Naive thymus-derived CD8-positive, alpha-beta T cell (primary cell): Measurements from ENCODE around the gene TUBAL3. TPM values are rescaled to one million over a fixed set of nuclear protein-coding genes. Genes with fewer than 3 reads are reported as not detected.

Experiments used
- ATAC-seq, 2 donors: fragments of 150-1000 bp; cut with Tn5 transposase in 1 of 2; sonication (Bioruptor Pico), chemical (Tn5 transposase) in 1 of 2; 1 replicate in 1 of 2; 2 replicates in 1 of 2; pipeline ENCODE4 v1.10.0; 2021; ENCODE audit warnings: mild to moderate bottlenecking in 2 of 2, moderate library complexity in 2 of 2
- POLR2A ChIA-PET: fragments of 350-600 bp; sonication (Branson Sonifier 250); formaldehyde crosslinking; loops from one replicate; lab custom pipeline; 2021; ENCODE audit warnings: antibody characterized with exemption; lab: Charles Lee
- DNase-seq, 10 donors: peaks; one replicate each; pipeline versions ENCODE4 v3.0.0 to v3.0.0-alpha.2; 2020 to 2022
- H3K27ac Mint-ChIP-seq, 10 donors: one replicate each; pipeline ENCODE4 v1.8.0; 2020 to 2022; ENCODE audit warnings: mild to moderate bottlenecking in 10 of 10, mixed read lengths in 10 of 10, moderate library complexity in 4 of 10, inconsistent platforms in 1 of 10
- H3K27me3 Mint-ChIP-seq, 5 donors: one replicate each; pipeline ENCODE4 v1.8.0; 2021 to 2022; ENCODE audit warnings: mixed read lengths in 5 of 5
- H3K36me3 Mint-ChIP-seq, 3 donors: one replicate each; pipeline ENCODE4 v1.8.0; 2020 to 2022; ENCODE audit warnings: mixed read lengths in 3 of 3, mild to moderate bottlenecking in 2 of 3, inconsistent platforms in 1 of 3
- H3K4me1 Mint-ChIP-seq, 4 donors: one replicate each; pipeline ENCODE4 v1.8.0; 2021 to 2022; ENCODE audit warnings: mixed read lengths in 4 of 4
- H3K4me3 Mint-ChIP-seq, 10 donors: one replicate each; pipeline ENCODE4 v1.8.0; 2020 to 2022; ENCODE audit warnings: mild to moderate bottlenecking in 10 of 10, mixed read lengths in 10 of 10, moderate library complexity in 6 of 10, inconsistent platforms in 1 of 10
- H3K9me3 Mint-ChIP-seq, 9 donors: one replicate each; pipeline ENCODE4 v1.8.0; 2020 to 2022; ENCODE audit warnings: mixed read lengths in 9 of 9, mild to moderate bottlenecking in 3 of 9, inconsistent platforms in 1 of 9, moderate library complexity in 1 of 9
- polyA plus RNA-seq, 3 donors: library from polyadenylated mRNA; unstranded; fragments of 300-500 nt; fragmentation: Illumina TruSeq; gene quantifications; one replicate each; pipeline ENCODE4 v1.2.3, GENCODE V29; 2021
- total RNA-seq, 8 experiments: library from RNA in 2 of 8; stranded (reverse) in 2 of 8; gene quantifications; one replicate each; pipeline ENCODE4 v1.2.3 and lab custom pipeline; 2021 to 2026

Gene TUBAL3
- total and polyA plus RNA-seq, 5 experiments from 2014 or later = not detected

GRCh38 chr10:5344746-5345145 is 59.9 kb downstream of the TUBAL3 start:
- peaks cover 0 to 2% (median 0%) of the 10 kb centered on the region in 5 donors for H3K27me3 Mint-ChIP-seq
- H3K9me3 Mint-ChIP-seq = no peaks in the 10 kb centered on the region
- no peaks in the 10 kb centered on the region for H3K36me3 Mint-ChIP-seq
- H3K4me1 Mint-ChIP-seq = no peaks in the 10 kb centered on the region
- H3K27ac Mint-ChIP-seq = no peak overlapping the region
- POLR2A ChIA-PET = no interaction called here
- ATAC-seq = no peak
- H3K4me3 Mint-ChIP-seq = no peak overlapping the region
- no peak for DNase-seq

GRCh38 chr10:5343979-5344378 is 60.6 kb downstream of the TUBAL3 start:
- peaks cover 0 to 7% (median 0%) of the 10 kb centered on the region in 5 donors for H3K27me3 Mint-ChIP-seq
- no peak overlapping the region for H3K4me3 Mint-ChIP-seq
- H3K4me1 Mint-ChIP-seq = no peaks in the 10 kb centered on the region
- H3K36me3 Mint-ChIP-seq = no peaks in the 10 kb centered on the region
- H3K27ac Mint-ChIP-seq = no peak overlapping the region
- no peak for ATAC-seq
- H3K9me3 Mint-ChIP-seq = no peaks in the 10 kb centered on the region
- POLR2A ChIA-PET = interaction anchor here (1.7 kb wide), 1 partner anchor 51 kb away, joined by 5 read pairs; no protein-coding TSS in a partner anchor
- DNase-seq = no peak

- peak in 1 of 2 donors; percentile 42 for ATAC-seq
- no peaks in the 10 kb centered on the region for H3K4me1 Mint-ChIP-seq
- POLR2A ChIA-PET = interaction anchor here (0.7 to 1.7 kb wide), 3 partner anchors 34 to 250 kb away, joined by 3 to 5 read pairs (median 3); no protein-coding TSS in a partner anchor
- peaks cover 0 to 7% (median 0%) of the 10 kb centered on the region in 5 donors for H3K27me3 Mint-ChIP-seq
- H3K27ac Mint-ChIP-seq = no peak overlapping the region
- no peaks in the 10 kb centered on the region for H3K9me3 Mint-ChIP-seq
- no peak overlapping the region for H3K4me3 Mint-ChIP-seq
- H3K36me3 Mint-ChIP-seq = no peaks in the 10 kb centered on the region
- DNase-seq = peak in 1 of 10 donors; percentile 11
Observed at GRCh38 chr10:5343561-5343960, 61.1 kb downstream of the TUBAL3 start.

Other genes with a start within 250 kb of the TUBAL3 start
- 1 to 10 TPM; 1.1 to 1.3 TPM for gene AKR1C8, start 219.7 kb downstream of the TUBAL3 start, total RNA-seq
- gene AKR1C8, start 219.7 kb downstream of the TUBAL3 start, polyA plus RNA-seq = not detected
- gene AKR1C4, start 208.0 kb downstream of the TUBAL3 start, total RNA-seq = not detected
- gene AKR1C4, start 208.0 kb downstream of the TUBAL3 start, polyA plus RNA-seq = not detected
- not detected for gene UCN3, start 39.9 kb downstream of the TUBAL3 start, total RNA-seq
- gene UCN3, start 39.9 kb downstream of the TUBAL3 start, polyA plus RNA-seq = not detected
- 10 to 100 TPM; 26.9 to 30.4 TPM for gene NET1, start 7.7 kb upstream of the TUBAL3 start, total RNA-seq
- 10 to 100 TPM; 12.6 to 19.4 (median 13.0) TPM for gene NET1, start 7.7 kb upstream of the TUBAL3 start, polyA plus RNA-seq
- gene CALML5, start 94.7 kb upstream of the TUBAL3 start, total RNA-seq = not detected
- gene CALML5, start 94.7 kb upstream of the TUBAL3 start, polyA plus RNA-seq = not detected
- not detected for gene CALML3, start 120.1 kb upstream of the TUBAL3 start, total RNA-seq
- gene CALML3, start 120.1 kb upstream of the TUBAL3 start, polyA plus RNA-seq = not detected